Breast epithelium (tissue), 3 donors: ENCODE measurements around the gene GRIK3.

Experiments
- POLR2A ChIP-seq: fragments of 450-650 bp; IDR thresholded peaks from one replicate; pipeline ENCODE4 v1.6.1; 2016; ENCODE audit warnings: antibody characterized with exemption, mild to moderate bottlenecking, moderate library complexity
- POLR2AphosphoS5 ChIP-seq, 3 donors: sonication (generic); formaldehyde crosslinking; IDR thresholded peaks; one replicate each; pipeline ENCODE4 v1.6.1; 2017; ENCODE audit warnings: antibody characterized with exemption in 3 of 3
- TF ChIP-seq, protein P1 (sequence below), 3 donors: fragments of 450-650 bp; IDR thresholded peaks; one replicate each; pipeline ENCODE4 v1.5.1; 2016 to 2017; ENCODE audit warnings: antibody characterized with exemption in 3 of 3, mild to moderate bottlenecking in 3 of 3, moderate library complexity in 3 of 3

DNA sequence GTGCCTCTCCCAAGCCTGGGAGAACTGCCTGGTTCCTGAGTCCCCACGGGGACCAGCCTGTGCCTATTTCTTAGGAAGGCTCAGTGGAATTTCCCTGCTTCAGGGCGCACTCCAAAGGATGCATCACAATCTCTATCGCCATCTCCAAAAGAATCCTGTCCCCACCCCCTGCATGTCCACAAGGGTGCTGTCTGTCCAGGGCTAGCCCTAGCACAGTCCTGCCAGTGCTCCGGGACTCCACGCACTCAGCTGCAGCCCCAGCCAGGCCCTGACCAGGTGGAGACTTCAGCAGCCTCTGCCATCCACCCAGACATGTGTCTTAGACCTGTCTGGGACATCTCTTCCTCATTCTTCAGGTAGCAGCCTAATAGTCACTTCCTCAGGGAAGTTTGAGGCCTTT lies 199.7 kb downstream of the GRIK3 start:
- TF ChIP-seq, protein P1, sequence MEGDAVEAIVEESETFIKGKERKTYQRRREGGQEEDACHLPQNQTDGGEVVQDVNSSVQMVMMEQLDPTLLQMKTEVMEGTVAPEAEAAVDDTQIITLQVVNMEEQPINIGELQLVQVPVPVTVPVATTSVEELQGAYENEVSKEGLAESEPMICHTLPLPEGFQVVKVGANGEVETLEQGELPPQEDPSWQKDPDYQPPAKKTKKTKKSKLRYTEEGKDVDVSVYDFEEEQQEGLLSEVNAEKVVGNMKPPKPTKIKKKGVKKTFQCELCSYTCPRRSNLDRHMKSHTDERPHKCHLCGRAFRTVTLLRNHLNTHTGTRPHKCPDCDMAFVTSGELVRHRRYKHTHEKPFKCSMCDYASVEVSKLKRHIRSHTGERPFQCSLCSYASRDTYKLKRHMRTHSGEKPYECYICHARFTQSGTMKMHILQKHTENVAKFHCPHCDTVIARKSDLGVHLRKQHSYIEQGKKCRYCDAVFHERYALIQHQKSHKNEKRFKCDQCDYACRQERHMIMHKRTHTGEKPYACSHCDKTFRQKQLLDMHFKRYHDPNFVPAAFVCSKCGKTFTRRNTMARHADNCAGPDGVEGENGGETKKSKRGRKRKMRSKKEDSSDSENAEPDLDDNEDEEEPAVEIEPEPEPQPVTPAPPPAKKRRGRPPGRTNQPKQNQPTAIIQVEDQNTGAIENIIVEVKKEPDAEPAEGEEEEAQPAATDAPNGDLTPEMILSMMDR (IDR thresholded peaks at IDR 0.05), result no peak
- no peak for TF ChIP-seq POLR2A
- no peak for TF ChIP-seq POLR2AphosphoS5 (IDR thresholded peaks at IDR 0.05)
